ENCODE results near the gene UTY. TPM values are rescaled to one million over a fixed set of nuclear protein-coding genes. Genes with fewer than 3 reads are reported as not detected.

Gene UTY
- total RNA-seq, 1 experiment from 2014 or later: not detected

GRCh38 chrY:13445566-13445965 is 34.3 kb downstream of the UTY start:
- no peaks in the 10 kb centered on the region for H3K9me3 Mint-ChIP-seq
- no peak overlapping the region for H4K5ac ChIP-seq (ENCODE audit: insufficient read length, low read depth, low read length)
- H3K79me1 ChIP-seq (ENCODE audit: insufficient read depth, low read depth, low read length, poor library complexity, severe bottlenecking): no peaks in the 10 kb centered on the region
- no peak overlapping the region for H3K4me3 Mint-ChIP-seq
- no peaks in the 10 kb centered on the region for H3K23me2 ChIP-seq (ENCODE audit: insufficient read length, low read depth, low read length, poor library complexity, severe bottlenecking)
- H2BK20ac ChIP-seq (ENCODE audit: low read depth, low read length, poor library complexity, severe bottlenecking): no peak overlapping the region
- H3T11ph ChIP-seq (ENCODE audit: low read length): no peak overlapping the region
- H4K91ac ChIP-seq (ENCODE audit: insufficient read length, low read depth, low read length): no peak overlapping the region
- WGBS (ENCODE audit: extremely low coverage, insufficient read length, low lambda C conversion rate): no CpG with 5 or more reads among the region's 1 CpG
- no peak overlapping the region for H2AFZ ChIP-seq (ENCODE audit: low read length)
- no peak overlapping the region for H3K27ac Mint-ChIP-seq
- H3K4me1 ChIP-seq (ENCODE audit: insufficient read depth, low read length): no peaks in the 10 kb centered on the region
- no peak overlapping the region for H2AK5ac ChIP-seq (ENCODE audit: insufficient read length, low read length)
- H3K27ac ChIP-seq (ENCODE audit: insufficient read length, low read depth, low read length): no peak overlapping the region
- TF ChIP-seq CTCF (conservative IDR thresholded peaks at IDR 0.05): no peak
- H2BK12ac ChIP-seq (ENCODE audit: insufficient read length, low read depth, low read length): no peak overlapping the region
- H3K27me3 Mint-ChIP-seq (ENCODE audit: low read depth): no peaks in the 10 kb centered on the region
- H3K27me3 ChIP-seq (ENCODE audit: insufficient read depth, low read length): no peaks in the 10 kb centered on the region
- H4K20me1 ChIP-seq (ENCODE audit: control insufficient read depth, insufficient read depth, insufficient read length): no peaks in the 10 kb centered on the region
- H3K9me3 ChIP-seq (ENCODE audit: control insufficient read depth, low read depth, low read length): no peaks in the 10 kb centered on the region
- no peaks in the 10 kb centered on the region for H3K79me2 ChIP-seq (ENCODE audit: insufficient read depth, low read length)
- no peak overlapping the region for H3K18ac ChIP-seq (ENCODE audit: insufficient read length, low read depth, low read length)
- H3K9ac ChIP-seq (ENCODE audit: extremely low read depth, insufficient read length, low read length): no peak overlapping the region
- H2BK120ac ChIP-seq (ENCODE audit: low read depth, low read length, poor library complexity, severe bottlenecking): no peak overlapping the region
- H4K8ac ChIP-seq (replicated peaks; ENCODE audit: insufficient read length, low read depth, low read length): no peak overlapping the region
- H3K4ac ChIP-seq (ENCODE audit: low read depth, low read length): no peak overlapping the region
- no peak overlapping the region for H2BK5ac ChIP-seq (ENCODE audit: insufficient read length, low read length)
- no peak overlapping the region for H3K56ac ChIP-seq (ENCODE audit: insufficient read length, low read depth, low read length)
- no peak overlapping the region for H2BK15ac ChIP-seq (ENCODE audit: low read depth, low read length)
- no peak overlapping the region for H3K23ac ChIP-seq (ENCODE audit: insufficient read length, low read depth, low read length)
- H3K36me3 Mint-ChIP-seq (ENCODE audit: insufficient read depth in 1 of 3, low read depth in 3 of 3): no peaks in the 10 kb centered on the region
- no peak overlapping the region for H3K14ac ChIP-seq (ENCODE audit: insufficient read depth, low read length)
- H3K4me1 Mint-ChIP-seq: no peaks in the 10 kb centered on the region
- no peak overlapping the region for H3K4me2 ChIP-seq (ENCODE audit: insufficient read depth, insufficient read length, low read length)
- no peak for DNase-seq
